Osteoblast (primary cell): ENCODE results near the gene RIC8A. TPM values are rescaled to one million over a fixed set of nuclear protein-coding genes. Genes with fewer than 3 reads are reported as not detected.

ENCODE experiments used
- DNase-seq: peaks from one replicate; pipeline ENCODE4 v3.0.0; 2011; ENCODE audit warnings: low spot score, mixed read lengths; ENCODE audit not compliant: insufficient read length; ENCODE audit errors: missing footprints
- H2AFZ ChIP-seq: 2 replicates; pipeline ENCODE4 v1.6.0; 2011; ENCODE audit warnings: mild to moderate bottlenecking, low read length
- H3K27ac ChIP-seq: 2 replicates; pipeline ENCODE4 v1.5.1; 2011; ENCODE audit warnings: mild to moderate bottlenecking, low read depth, low read length, moderate library complexity
- H3K27me3 ChIP-seq: 2 replicates; pipeline ENCODE4 v1.6.0; 2012; ENCODE audit warnings: mild to moderate bottlenecking, control low read depth, inconsistent platforms, low read length, moderate library complexity; ENCODE audit not compliant: insufficient read depth
- H3K36me3 ChIP-seq: 2 replicates; pipeline ENCODE4 v1.5.1; 2011; ENCODE audit warnings: mild to moderate bottlenecking, low read length, control low read depth, moderate library complexity; ENCODE audit not compliant: insufficient read depth
- H3K4me1 ChIP-seq: 2 replicates; pipeline ENCODE4 v1.5.1; 2011; ENCODE audit warnings: mild to moderate bottlenecking, low read length, control low read depth, moderate library complexity; ENCODE audit not compliant: insufficient read depth
- H3K4me2 ChIP-seq: 2 replicates; pipeline ENCODE4 v1.6.0; 2011; ENCODE audit warnings: mild to moderate bottlenecking, low read length; ENCODE audit not compliant: insufficient read depth
- H3K4me3 ChIP-seq: fragments of 200-600 bp; sonication (generic); 3 replicates; pipeline ENCODE4 v1.5.1; 2012; ENCODE audit warnings: mild to moderate bottlenecking, low read length, inconsistent platforms; ENCODE audit not compliant: insufficient read depth
- H3K79me2 ChIP-seq: 2 replicates; pipeline ENCODE4 v1.6.0; 2012; ENCODE audit warnings: mild to moderate bottlenecking, low read length, control low read depth, inconsistent platforms; ENCODE audit not compliant: insufficient read depth
- H3K9me3 ChIP-seq: 2 replicates; pipeline ENCODE4 v1.5.1; 2011; ENCODE audit warnings: low read depth, low read length, control low read depth
- H4K20me1 ChIP-seq: 2 replicates; pipeline ENCODE4 v1.6.0; 2012; ENCODE audit warnings: mild to moderate bottlenecking, low read length, control low read depth; ENCODE audit not compliant: insufficient read depth
- CTCF ChIP-seq: IDR thresholded peaks from 2 replicates; pipeline ENCODE4 v1.5.1; 2011; ENCODE audit warnings: mild to moderate bottlenecking, low read depth, low read length, moderate library complexity; ENCODE audit errors: extremely low read depth
- total RNA-seq: library from RNA; depleted of rRNA; stranded (reverse); fragments of >200 nt; gene quantifications from 2 replicates; pipeline ENCODE4 v1.2.3, GENCODE V29; 2012

RIC8A gene
- total RNA-seq, 1 donor = 134 TPM

GRCh38 chr11:224424-224823 lies 16.9 kb downstream of the RIC8A start:
- H3K79me2 ChIP-seq = peaks cover 3% of the 10 kb centered on the region
- no peak overlapping the region for H3K27ac ChIP-seq
- H3K4me3 ChIP-seq = no peak overlapping the region
- TF ChIP-seq CTCF = no peak
- H3K4me1 ChIP-seq = peaks cover 8% of the 10 kb centered on the region
- no peak overlapping the region for H2AFZ ChIP-seq
- H3K9me3 ChIP-seq = no peaks in the 10 kb centered on the region
- H3K27me3 ChIP-seq = no peaks in the 10 kb centered on the region
- H4K20me1 ChIP-seq = peaks cover 3% of the 10 kb centered on the region
- no peak for DNase-seq
- H3K4me2 ChIP-seq = no peak overlapping the region
- no peaks in the 10 kb centered on the region for H3K36me3 ChIP-seq

- peak overlapping the region; percentile 64 for H3K4me2 ChIP-seq
- peak overlapping the region; percentile 39 for H3K4me3 ChIP-seq
- H3K9me3 ChIP-seq = no peaks in the 10 kb centered on the region
- peaks cover 3% of the 10 kb centered on the region for H3K79me2 ChIP-seq
- peak; percentile 82 for DNase-seq
- peak overlapping the region; percentile 70 for H2AFZ ChIP-seq
- peaks cover 8% of the 10 kb centered on the region for H3K4me1 ChIP-seq
- H3K27ac ChIP-seq = no peak overlapping the region
- H3K27me3 ChIP-seq = no peaks in the 10 kb centered on the region
- H3K36me3 ChIP-seq = no peaks in the 10 kb centered on the region
- no peak for TF ChIP-seq CTCF
- H4K20me1 ChIP-seq = peaks cover 3% of the 10 kb centered on the region
Measured at GRCh38 chr11:225734-226453, 18.4 kb downstream of the RIC8A start.

GRCh38 chr11:227824-228379 lies 20.4 kb downstream of the RIC8A start:
- DNase-seq = no peak
- no peak overlapping the region for H3K4me3 ChIP-seq
- peaks cover 8% of the 10 kb centered on the region for H3K4me1 ChIP-seq
- no peaks in the 10 kb centered on the region for H3K36me3 ChIP-seq
- peaks cover 3% of the 10 kb centered on the region for H3K79me2 ChIP-seq
- no peak overlapping the region for H3K27ac ChIP-seq
- H3K9me3 ChIP-seq = no peaks in the 10 kb centered on the region
- H2AFZ ChIP-seq = no peak overlapping the region
- H3K4me2 ChIP-seq = no peak overlapping the region
- no peaks in the 10 kb centered on the region for H3K27me3 ChIP-seq
- H4K20me1 ChIP-seq = peaks cover 3% of the 10 kb centered on the region
- no peak for TF ChIP-seq CTCF

GRCh38 chr11:230431-230830 lies 22.9 kb downstream of the RIC8A start:
- Histone ChIP-seq H4K20me1 (no peaks in the 10 kb centered on the region), H3K9me3 (no peaks in the 10 kb centered on the region), H3K4me1 (peaks cover 11% of the 10 kb centered on the region), H3K36me3 (no peaks in the 10 kb centered on the region), H3K4me3 (no peak overlapping the region), H3K4me2 (no peak overlapping the region), H3K27me3 (no peaks in the 10 kb centered on the region), H2AFZ (no peak overlapping the region), H3K27ac (no peak overlapping the region), H3K79me2 (peaks cover 5% of the 10 kb centered on the region)
- DNase-seq = no peak
- no peak for TF ChIP-seq CTCF
